ENCODE measurements around the gene NOPCHAP1.

DNA sequence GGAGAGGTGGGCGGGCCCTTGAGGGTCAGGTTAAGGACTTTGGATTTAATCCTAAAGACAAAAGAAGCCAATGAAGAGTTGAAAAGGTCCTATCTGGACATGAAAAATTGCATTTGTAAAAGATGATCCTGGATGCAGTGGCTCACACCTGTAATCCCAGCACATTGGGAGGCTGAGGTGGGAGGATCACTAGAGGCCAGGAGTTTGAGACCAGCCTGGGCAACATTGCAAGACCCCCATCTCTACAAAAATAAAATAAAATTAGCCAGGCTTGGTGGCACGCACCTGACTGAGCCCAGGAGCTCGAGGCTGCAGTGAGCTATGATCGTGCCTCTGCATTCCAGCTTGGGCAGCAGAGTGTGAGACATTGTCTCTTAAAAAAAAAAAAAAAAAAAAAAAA, 25.7 kb upstream of the NOPCHAP1 start:
- TF ChIP-seq SP1 (IDR thresholded peaks at IDR 0.05) (no peak), FOXA1 (IDR thresholded peaks at IDR 0.05) (no peak), FOXM1 (IDR thresholded peaks at IDR 0.05; ENCODE audit: borderline replicate concordance) (no peak), FOXK2 (IDR thresholded peaks at IDR 0.05) (no peak), HDGF (IDR thresholded peaks at IDR 0.05; ENCODE audit: borderline replicate concordance) (no peak), NFRKB (IDR thresholded peaks at IDR 0.05) (no peak), ELF4 (IDR thresholded peaks at IDR 0.05) (no peak), TARDBP (IDR thresholded peaks at IDR 0.05) (no peak), CTBP1 (IDR thresholded peaks at IDR 0.05; ENCODE audit: borderline replicate concordance) (no peak), BHLHE40 (IDR thresholded peaks at IDR 0.05; ENCODE audit: borderline replicate concordance) (no peak), SUZ12 (IDR thresholded peaks at IDR 0.05) (no peak), ARNT (IDR thresholded peaks at IDR 0.05) (no peak), ZNF384 (IDR thresholded peaks at IDR 0.05) (no peak)
- TF ChIP-seq, protein P1, sequence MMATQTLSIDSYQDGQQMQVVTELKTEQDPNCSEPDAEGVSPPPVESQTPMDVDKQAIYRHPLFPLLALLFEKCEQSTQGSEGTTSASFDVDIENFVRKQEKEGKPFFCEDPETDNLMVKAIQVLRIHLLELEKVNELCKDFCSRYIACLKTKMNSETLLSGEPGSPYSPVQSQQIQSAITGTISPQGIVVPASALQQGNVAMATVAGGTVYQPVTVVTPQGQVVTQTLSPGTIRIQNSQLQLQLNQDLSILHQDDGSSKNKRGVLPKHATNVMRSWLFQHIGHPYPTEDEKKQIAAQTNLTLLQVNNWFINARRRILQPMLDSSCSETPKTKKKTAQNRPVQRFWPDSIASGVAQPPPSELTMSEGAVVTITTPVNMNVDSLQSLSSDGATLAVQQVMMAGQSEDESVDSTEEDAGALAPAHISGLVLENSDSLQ (IDR thresholded peaks at IDR 0.05) = no peak
